GM12865 (cell line): Measurements from ENCODE around the gene SUPT7L.
"Not testable (repeated sequence)": the region's sequence is repeated elsewhere in the genome, so short reads cannot be mapped to it uniquely, and the experiment has no call there.

ENCODE experiments used
- DNase-seq: peaks from one replicate; pipeline ENCODE4 v3.0.0; 2010; ENCODE audit warnings: low read depth
- H3K4me3 ChIP-seq: 2 replicates; pipeline ENCODE4 v1.5.1; 2011; ENCODE audit warnings: mild to moderate bottlenecking, low read depth, low read length, control low read depth
- CTCF ChIP-seq: IDR thresholded peaks from 2 replicates; pipeline ENCODE4 v1.5.1; 2011; ENCODE audit warnings: low read length, control low read depth, low read depth, inconsistent platforms; ENCODE audit not compliant: insufficient read depth; ENCODE audit errors: missing control alignments

Gene SUPT7L

DNA sequence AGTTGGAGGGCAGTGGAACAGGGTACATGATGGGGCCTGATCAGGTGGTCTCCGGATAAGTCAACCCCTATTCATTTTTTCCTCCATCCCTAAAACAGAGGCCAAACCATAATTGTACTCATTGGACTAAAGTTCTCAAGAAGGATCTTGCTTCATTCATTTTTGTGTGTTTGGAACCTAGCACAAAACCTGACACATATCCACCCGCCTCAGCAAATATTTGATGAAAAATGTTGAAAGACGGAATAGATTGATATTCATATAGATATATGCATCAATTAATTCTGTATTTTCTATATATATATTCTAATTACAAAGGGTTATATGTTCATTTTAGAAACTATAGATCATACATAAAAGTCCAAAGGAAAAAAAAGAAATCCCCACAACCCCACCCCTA is 22.2 kb upstream of the SUPT7L start:
- TF ChIP-seq CTCF = no peak
- H3K4me3 ChIP-seq = no peak overlapping the region
- DNase-seq = no peak

- not testable (repeated sequence) for H3K4me3 ChIP-seq, DNase-seq
Observed at GRCh38 chr2:27685006-27685405, 21.6 kb upstream of the SUPT7L start.

DNA sequence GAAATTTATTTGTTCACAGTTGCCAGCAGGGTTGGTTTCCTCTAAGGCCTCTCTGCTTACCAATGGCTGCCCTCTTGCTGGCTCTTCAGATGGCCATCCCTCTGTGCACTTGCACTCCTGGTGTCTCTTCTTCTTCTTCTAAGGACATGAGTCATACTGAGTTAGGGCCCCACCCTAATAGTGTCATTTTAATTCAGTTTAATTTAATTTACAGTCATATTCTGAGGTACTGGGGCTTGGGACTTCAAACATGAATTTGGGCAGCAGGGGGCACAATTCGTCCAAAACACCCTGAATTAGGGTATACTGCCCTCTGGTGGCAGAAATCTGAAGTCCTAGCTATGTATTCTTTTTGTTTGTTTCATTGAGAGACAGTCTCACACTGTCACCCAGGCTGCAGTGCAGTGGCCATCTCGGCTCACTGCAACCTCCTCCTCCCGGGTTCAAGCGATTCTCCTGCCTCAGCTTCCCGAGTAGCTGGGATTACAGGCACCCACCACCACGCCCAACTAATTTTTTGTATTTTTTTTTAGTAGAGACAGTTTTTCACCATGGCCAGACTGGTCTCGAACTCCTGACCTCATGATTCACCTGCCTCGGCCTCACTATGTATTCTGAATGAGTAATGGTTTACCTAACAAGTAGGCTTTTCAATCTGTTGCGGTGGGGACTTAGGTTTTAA is 20.1 kb upstream of the SUPT7L start:
- peak; percentile 94 for DNase-seq
- H3K4me3 ChIP-seq = no peak overlapping the region
- peak; percentile 97 for TF ChIP-seq CTCF

DNA sequence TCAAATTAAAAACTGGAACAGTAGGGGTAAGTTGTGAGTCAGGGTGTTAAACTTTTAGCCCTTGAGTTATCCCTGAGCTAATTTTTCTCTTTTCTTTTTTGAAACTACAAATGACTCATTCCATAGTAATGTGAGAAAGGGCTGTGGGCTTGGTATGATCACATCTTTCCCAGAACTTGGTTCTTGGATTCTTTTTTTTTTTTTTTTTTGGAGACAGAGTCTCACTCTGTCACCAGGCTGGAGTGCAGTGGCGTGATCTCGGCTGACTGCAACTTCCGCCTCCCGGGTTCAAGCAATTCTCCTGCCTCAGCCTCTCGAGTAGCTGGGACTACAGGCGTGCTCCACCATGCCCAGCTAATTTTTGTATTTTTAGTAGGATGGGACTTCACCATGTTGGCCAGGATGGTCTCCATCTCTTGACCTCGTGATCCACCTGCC is 18.9 kb upstream of the SUPT7L start:
- not testable (repeated sequence) for DNase-seq, H3K4me3 ChIP-seq

DNA sequence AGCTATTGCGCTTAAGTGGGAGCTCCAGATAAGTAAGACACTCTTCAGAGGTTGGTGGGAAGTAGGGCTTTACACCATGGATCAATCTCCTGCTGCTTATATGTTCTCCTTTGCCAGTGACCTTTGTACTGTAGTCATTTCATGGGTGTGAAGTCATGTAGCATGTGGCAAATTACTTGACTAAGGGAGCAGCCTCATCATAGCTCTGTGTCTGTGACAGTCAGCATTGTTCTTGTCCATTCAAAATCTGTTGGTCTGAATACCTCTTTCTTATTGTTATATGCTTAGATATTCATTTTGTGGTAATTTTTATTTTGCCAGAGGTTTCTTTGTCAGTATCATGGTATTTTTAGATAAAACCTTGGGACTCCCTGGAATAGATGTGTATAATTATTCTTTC is 18.4 kb upstream of the SUPT7L start:
- no peak for DNase-seq
- no peak for TF ChIP-seq CTCF
- no peak overlapping the region for H3K4me3 ChIP-seq

- TF ChIP-seq CTCF = no peak
- H3K4me3 ChIP-seq = no peak overlapping the region
- no peak for DNase-seq
Observed at GRCh38 chr2:27680571-27680970, 17.2 kb upstream of the SUPT7L start.

GRCh38 chr2:27672723-27673486 is 9.5 kb upstream of the SUPT7L start:
- TF ChIP-seq CTCF = no peak
- H3K4me3 ChIP-seq = no peak overlapping the region
- no peak for DNase-seq

DNA sequence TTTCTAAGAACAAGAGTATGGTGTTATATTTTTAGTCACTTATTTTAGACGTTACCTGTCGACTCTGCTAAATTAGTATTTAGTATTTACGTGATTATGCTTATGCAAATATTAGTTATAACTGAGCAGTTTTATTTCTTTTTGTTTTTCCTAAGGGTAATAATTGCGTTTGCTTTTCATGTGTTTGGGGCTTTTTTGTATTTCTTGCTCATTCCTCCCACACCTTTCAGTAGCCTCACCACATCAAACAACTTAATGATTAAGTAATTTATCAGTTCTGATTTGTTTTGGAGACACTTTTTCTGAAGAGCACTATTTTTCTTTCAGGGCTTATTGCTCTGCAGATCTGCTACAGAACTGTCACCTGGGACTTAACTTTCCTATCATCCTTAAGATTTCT is 7.8 kb upstream of the SUPT7L start:
- no peak overlapping the region for H3K4me3 ChIP-seq
- DNase-seq = no peak
- no peak for TF ChIP-seq CTCF
